DMS153 treated with DMSO at 0.1 percent for 48 hours (cell line): Measurements from ENCODE around the gene MYH6.
"Not testable (repeated sequence)": the region's sequence is repeated elsewhere in the genome, so short reads cannot be mapped to it uniquely, and the experiment has no call there.

Source experiments
- DNase-seq: peaks from one replicate; lab custom pipeline; 2025; ENCODE audit not compliant: unreplicated experiment; lab: John Stamatoyannopoulos, UW

MYH6 gene

GRCh38 chr14:23436327-23437132, 28.5 kb upstream of the MYH6 start:
- no peak for DNase-seq

DNA sequence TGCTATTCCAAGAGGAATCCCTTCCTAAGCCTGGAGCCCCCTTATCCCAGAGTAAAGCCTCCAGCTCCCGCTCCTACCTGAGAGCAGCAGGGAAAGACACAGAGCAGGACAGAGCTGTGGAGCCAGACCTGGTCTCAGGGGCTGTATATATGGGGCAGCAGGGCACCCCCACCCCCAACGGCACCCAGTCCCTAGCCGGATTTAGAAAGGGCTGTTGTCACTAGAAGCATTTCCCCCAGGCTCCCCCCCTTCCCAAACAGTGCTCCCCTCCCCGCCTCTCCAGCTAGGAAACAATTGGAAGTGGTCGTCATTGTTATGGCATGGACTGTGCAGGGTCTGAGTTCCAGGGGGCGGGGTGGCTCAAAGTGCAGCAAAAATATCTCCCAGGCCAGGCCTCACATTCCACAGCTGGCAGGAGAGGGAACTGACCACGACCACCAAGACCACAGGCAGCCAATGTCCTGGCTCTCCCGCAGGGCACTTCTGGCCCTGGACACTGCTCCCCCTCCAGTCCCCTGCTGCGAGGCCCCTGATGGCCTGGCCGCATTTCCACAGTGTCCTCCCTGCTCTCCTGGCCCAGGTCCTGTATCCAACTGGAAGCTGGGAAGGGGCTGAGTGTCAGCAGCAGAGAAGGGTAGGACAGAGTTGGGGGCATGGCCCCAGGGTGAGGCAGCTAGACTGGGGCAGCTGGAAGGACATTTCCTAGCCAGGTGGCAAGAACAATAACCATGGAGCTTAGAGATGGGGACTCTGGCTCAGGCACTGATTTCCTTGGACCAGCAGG, 27.7 kb upstream of the MYH6 start, which contains the start of gene MYH7:
MYH7 (minus strand) TSS at position 118 of the 784 bp plus-strand sequence. CDS start 1,928 bp downstream, outside the sequence.
- DNase-seq = no peak

- no peak for DNase-seq
Observed at GRCh38 chr14:23434488-23435222, 26.6 kb upstream of the MYH6 start.

DNA sequence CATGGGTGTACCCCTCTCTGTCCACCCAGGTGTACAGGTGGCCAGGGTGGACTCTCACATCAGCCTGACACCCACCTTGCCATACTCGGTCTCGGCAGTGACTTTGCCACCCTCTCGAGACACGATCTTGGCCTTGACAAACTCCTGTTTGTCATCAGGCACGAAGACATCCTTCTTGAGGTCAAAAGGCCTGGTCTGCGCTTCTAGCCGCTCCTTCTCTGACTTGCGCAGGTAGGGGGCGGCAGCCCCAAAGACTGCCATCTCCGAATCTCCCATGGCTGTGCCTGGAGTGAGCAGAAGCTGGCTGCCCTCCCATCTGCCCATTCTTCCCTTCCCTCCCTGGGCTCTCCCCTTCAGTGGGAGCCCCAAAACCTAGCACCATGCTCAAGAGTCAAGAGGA, 25.4 kb upstream of the MYH6 start:
- DNase-seq = no peak

DNA sequence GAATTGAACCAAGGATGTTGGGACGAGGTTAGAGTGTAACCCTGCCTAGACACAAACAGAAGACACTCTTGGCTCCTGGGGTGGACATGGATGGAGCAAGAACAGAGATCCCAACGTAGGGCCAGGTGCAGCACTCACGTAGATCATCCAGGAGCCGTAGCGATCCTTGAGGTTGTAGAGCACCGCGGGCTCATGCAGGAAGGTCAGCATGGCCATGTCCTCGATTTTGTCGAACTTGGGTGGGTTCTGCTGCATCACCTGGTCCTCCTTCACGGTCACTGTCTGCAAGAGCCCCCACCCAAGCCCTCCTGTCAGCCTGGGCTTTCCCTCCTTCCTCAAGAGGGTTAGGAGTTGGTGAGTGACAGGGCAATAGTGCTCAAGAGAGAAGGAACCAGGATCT, 24.9 kb upstream of the MYH6 start:
- no peak for DNase-seq

GRCh38 chr14:23432102-23432925, 24.2 kb upstream of the MYH6 start:
- DNase-seq = no peak

DNA sequence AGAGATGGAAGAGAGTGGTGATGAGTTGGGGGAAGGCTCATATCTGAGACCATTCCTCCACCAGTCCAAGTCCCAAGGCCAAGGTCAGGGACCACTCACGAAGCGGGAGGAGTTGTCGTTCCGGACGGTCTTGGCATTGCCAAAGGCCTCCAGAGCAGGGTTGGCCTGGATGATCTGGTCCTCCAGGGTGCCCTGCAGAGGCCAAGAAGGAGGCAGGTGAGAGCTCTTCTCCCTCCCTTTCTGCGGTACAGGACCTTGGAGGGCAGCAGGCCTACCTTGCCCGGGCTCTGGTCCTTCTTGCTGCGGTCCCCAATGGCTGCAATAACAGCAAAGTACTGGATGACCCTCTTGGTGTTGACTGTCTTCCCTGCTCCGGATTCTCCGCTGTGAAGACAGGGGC, 23.4 kb upstream of the MYH6 start:
- DNase-seq = no peak

- no peak for DNase-seq
Observed at GRCh38 chr14:23430723-23431085, 22.6 kb upstream of the MYH6 start.

- no peak for DNase-seq
Observed at GRCh38 chr14:23430016-23430722, 22.1 kb upstream of the MYH6 start.

- DNase-seq = no peak
Observed at GRCh38 chr14:23428686-23429495, 20.8 kb upstream of the MYH6 start.

DNA sequence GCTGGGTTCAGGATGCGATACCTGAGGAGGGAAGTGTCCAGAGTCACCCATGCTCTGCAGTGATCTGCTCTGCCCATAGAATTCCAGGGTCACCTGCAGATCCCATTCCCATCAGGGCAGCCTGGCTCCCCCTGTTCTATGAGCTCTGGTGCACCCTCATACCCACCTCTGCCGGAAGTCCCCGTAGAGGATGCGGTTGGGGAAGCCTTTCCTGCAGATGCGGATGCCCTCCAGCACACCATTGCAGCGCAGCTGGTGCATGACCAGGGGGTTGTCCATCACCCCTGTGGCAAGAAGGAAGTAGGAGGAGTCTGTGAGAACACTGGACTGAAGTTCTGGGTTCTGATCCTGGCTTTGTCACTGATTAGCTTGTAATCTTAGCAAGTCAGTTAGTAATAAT, 17.7 kb upstream of the MYH6 start:
- not testable (repeated sequence) for DNase-seq

GRCh38 chr14:23425169-23425568, 17.1 kb upstream of the MYH6 start:
- DNase-seq = no peak

GRCh38 chr14:23423657-23424056, 15.6 kb upstream of the MYH6 start:
- DNase-seq = no peak

DNA sequence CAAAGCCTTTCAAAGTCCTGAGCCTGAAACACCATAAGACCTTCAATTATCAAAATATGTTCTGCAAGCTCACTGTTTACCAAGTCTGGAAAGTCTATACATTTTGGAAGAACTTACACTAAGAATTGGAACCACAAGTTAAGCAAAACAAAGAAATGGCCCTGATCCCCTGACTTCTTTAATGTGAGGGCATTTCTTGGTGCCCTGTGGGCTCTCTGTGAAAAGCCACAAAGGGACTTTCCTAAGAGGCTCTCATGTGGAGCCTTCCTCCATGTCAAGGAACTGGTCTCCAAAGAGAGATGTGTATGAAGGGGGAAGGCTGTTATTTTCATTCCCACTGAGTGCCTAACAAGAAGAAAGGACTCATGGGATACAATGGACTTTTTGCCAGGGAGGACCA, 13.5 kb upstream of the MYH6 start:
- DNase-seq = no peak

GRCh38 chr14:23419646-23420045, 11.6 kb upstream of the MYH6 start:
- not testable (repeated sequence) for DNase-seq

DNA sequence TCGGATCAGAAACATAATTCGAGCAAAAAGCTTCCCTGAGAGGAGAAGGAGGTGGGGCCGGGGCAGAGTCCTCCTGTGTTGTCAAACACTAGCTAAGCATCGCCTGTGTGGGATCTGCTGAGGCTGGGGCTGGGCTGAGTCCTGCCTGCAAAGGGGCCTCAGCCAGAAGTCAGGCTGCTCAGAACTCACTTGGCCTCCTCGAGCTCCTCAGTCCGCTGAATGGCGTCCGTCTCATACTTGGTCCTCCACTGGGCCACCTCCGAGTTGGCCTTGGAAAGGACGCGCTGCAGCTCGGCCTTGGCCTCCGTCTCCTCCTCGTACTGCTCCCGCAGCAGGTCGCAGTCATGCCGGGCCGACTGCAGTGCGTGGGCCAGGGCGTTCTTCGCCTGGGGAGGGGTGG, 9.9 kb upstream of the MYH6 start:
- DNase-seq = no peak

GRCh38 chr14:23417269-23417668, 9.2 kb upstream of the MYH6 start:
- DNase-seq = not testable (repeated sequence)

GRCh38 chr14:23416801-23417200, 8.7 kb upstream of the MYH6 start:
- DNase-seq = no peak
